ENCODE results near the gene C2orf81.

- TF ChIP-seq POLR2A (IDR thresholded peaks at IDR 0.05): no peak
- TF ChIP-seq CTCF (IDR thresholded peaks at IDR 0.05): no peak
These were observed 38.2 kb downstream of the C2orf81 start for GRCh38 chr2:74383254-74383653.
